GM10266 (cell line): ENCODE measurements around the gene GABBR2.

Experiments used
- DNase-seq: peaks from one replicate; pipeline ENCODE4 v3.0.0; 2012; ENCODE audit errors: extremely low spot score
- CTCF ChIP-seq: IDR thresholded peaks from 2 replicates; pipeline ENCODE4 v1.5.1; 2012; ENCODE audit warnings: mild to moderate bottlenecking, low read depth; ENCODE audit not compliant: control insufficient read depth, insufficient read depth; ENCODE audit errors: missing control alignments

The GABBR2 gene

DNA sequence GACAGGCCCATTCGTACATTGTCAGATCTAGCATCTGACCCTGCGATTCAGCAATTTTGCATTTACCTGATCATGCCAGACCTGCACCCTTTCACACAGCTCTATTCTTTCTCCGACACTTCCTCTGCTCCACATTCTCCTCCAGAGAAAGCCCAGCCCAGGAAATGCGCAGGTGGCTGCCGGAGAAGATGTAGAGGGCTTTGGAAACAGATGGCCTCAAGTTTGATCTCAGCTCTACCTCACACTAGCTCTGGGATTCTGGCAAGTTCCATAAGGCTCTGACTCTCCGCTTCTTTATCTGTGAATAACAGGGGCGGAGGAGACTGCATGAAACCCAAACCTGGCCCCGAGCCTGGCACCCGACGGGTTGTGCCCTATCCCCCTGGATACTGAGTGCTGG is 61.5 kb downstream of the GABBR2 start:
- DNase-seq, result no peak

GRCh38 chr9:98644011-98644410 is 64.7 kb downstream of the GABBR2 start:
- no peak for TF ChIP-seq CTCF
- no peak for DNase-seq

More for the DNA sequence above, 61.5 kb downstream of the GABBR2 start:
- TF ChIP-seq CTCF, result no peak

- no peak for TF ChIP-seq CTCF
- DNase-seq, result no peak
Measured at GRCh38 chr9:98642661-98643312, 65.9 kb downstream of the GABBR2 start.

DNA sequence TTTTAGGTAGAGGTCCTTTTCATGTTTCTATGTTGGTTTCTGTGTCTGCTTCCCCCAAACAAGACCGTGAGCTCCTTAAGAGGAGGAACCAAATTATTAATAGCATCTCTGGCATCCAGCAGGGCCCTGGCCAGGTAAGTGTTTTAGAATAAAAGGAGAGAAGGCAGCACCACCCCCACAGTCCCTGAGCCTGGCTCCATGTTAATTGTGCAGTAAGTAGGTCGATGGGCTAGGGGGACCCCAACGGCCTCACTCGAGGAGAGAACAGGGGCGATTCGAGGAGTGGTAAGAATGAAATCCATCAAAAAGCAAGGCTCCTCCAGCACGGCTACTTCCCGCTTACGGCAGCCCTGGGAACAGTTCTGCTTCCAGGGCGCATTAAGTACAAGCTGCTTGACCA is 67.0 kb downstream of the GABBR2 start:
- no peak for DNase-seq
- TF ChIP-seq CTCF, result no peak

DNA sequence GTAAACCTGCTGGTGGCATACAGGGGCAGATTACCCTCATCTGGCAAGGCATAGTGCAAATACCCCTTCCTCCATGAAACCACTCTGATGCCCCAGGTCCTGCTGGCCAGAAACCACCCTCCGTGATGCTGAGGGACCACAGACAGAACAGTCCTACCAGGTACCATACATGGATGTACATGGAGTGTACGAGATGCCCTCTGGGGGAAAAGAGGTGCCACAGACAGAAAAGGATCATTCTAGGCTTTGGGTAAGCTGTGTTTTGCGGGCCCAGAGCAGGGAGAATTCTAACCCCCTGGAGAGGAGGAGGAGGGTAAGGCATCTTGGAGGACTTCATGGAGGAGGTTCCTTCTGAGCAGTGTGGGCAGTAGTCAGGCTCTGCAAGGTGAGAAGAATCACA is 68.3 kb downstream of the GABBR2 start:
- DNase-seq, result no peak

GRCh38 chr9:98639133-98639532 is 69.6 kb downstream of the GABBR2 start:
- no peak for DNase-seq
- no peak for TF ChIP-seq CTCF

More for the DNA sequence above, 68.3 kb downstream of the GABBR2 start:
- TF ChIP-seq CTCF, result no peak

GRCh38 chr9:98637381-98637780 is 71.4 kb downstream of the GABBR2 start:
- DNase-seq, result no peak
- no peak for TF ChIP-seq CTCF
